Kasumi-1 (cell line): ENCODE results near the gene METTL22.

Source experiments
- DNase-seq, 2 experiments: peaks; one replicate each; lab custom pipeline; 2025; lab: John Stamatoyannopoulos, UW

Gene METTL22

DNA sequence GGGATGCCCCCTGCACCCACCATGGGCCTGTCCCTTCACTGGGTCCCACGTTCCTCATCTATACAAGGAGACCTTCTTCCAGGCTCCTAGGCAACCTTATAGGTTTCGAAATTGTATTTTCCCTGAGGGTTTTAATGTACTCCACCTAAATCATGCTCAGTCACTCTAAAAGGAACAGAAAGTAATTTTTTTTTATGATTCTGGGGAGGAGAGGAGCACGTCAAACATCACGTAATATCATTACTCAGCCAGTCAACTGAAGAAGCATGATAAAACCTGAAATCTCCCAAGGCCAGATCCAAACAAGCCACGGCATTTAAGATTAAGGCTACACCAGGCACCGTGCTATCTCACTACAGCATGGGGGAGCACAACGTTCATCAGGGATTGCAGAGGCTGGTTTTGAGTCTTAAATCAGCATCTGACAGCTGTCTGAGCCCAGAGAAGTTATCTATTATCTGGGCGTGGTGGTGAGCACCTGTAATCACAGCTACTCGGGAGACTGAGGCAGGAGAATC is 27.3 kb upstream of the METTL22 start:
- DNase-seq, result no peak

DNA sequence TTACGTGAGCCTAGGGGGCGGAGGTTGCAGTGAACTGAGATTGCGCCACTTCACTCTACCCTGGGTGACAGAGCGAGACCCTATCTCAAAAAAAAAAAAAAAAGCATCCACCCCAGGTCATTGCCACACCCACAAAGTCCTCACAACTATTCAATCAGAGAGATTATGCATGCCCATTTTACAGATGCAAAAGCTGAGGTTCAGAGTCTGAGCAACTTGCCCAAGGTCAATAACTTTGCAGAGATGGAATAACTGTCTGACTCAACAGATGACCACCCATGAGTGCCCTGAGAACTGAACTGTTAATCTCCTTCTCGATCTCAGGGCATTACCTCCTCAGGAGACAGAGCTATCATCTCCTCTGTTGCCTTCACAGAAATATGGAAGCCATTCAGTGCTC is 25.7 kb upstream of the METTL22 start:
- no peak for DNase-seq

DNA sequence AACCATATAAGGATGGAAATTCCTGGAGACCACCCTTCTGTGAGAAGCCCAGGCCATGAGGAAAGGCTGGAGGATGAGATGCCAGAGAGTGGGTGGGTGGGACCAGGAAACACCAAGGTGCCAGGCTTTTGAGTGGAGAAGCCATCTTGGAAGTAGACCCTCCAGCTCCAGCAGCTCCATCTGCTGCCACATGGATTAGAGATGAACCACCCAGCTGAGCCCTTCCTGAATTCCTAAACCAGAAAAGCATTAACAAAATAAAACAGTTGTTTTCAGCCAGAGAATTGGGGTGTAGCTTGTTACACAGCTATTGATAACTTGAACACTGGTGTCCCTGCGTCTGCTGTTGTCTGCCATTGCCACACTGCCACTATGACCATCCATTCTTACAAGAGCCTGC is 24.9 kb upstream of the METTL22 start:
- no peak for DNase-seq

DNA sequence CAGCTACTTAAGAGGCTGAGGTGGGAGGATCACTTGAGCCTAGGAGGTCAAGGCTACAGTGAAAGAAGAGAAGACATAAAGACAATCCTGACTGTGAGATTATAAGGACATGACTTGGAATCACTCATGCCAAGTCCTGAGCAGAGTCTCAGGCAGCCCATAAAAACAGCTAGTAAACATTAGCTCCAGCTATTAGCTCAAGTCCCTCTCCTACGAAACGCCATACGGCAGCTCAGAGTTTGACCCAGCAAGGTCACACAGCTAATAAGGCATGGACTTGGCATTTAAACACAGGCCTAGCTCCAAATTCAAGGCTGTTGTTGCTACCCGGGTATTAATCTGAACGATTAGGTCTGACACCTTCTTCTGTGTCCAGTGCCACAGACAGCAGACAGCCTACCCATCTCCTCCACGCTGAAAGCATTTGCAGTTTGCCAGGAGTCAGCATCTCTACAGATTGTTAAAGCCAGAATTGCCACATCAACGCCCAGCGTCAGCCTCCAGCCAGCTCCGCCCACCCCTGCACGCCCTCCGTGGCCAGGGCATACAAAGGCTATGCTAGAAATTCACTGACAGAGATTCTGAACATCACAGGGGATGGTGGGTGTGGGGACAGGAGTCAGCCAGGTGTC is 21.2 kb upstream of the METTL22 start:
- DNase-seq, result no peak

DNA sequence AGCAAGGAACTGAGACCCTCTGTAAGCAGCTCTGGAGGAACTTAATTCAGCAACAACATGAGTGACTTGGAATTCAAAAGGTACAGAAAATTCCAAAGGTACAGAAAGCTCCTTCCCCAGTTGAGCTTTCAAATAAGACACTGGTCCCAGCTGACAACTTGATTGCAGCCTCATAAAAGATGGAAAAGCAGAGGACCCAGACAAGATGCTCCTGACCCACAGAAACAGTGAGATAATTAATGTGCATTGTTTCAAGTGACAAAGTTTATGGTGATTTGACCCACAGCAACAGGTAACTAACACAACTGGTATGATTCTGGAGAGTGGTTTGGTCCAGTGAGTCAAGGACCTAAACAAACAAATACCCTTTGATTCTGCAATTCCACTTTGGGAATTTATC is 15.9 kb upstream of the METTL22 start:
- no peak for DNase-seq

DNA sequence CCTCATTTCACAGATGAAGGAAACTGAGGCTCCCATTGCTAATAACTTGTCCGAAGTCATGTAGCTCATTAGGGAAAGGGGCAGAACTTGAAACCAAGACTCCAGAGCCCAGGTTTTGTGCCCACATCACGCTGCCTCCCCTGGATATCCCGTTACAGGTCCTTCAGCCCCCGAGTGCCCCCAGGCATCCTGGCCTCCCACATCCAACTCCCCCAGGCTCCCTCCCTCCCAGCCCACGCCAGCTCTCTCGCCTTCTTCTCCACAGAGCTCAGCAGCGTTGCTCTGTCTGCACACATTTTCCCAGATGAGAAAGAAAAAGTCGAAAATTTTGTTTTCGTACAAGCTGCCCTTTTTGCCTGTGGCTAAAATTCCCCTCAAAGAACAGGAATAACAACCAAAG is 14.3 kb upstream of the METTL22 start:
- DNase-seq, result no peak

DNA sequence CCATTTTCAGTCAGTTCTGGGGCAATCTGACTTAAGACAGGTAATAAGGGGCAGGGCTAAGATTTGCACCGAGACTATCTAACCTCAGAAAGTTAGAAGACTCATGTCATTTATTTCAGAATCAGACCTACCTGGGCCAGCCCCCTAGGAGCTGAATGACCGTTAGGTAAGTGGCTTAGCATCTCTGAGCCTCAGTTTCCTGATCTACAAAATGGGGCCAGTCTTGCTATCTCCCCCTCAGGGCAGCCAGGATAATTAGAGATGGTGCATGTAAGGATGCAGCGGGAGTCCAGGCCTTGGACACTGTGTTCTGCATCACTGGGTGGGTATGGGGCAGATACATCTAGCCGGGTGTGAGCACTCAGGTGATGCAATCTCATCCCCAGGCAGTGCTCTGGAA is 10.4 kb upstream of the METTL22 start:
- DNase-seq, result no peak

DNA sequence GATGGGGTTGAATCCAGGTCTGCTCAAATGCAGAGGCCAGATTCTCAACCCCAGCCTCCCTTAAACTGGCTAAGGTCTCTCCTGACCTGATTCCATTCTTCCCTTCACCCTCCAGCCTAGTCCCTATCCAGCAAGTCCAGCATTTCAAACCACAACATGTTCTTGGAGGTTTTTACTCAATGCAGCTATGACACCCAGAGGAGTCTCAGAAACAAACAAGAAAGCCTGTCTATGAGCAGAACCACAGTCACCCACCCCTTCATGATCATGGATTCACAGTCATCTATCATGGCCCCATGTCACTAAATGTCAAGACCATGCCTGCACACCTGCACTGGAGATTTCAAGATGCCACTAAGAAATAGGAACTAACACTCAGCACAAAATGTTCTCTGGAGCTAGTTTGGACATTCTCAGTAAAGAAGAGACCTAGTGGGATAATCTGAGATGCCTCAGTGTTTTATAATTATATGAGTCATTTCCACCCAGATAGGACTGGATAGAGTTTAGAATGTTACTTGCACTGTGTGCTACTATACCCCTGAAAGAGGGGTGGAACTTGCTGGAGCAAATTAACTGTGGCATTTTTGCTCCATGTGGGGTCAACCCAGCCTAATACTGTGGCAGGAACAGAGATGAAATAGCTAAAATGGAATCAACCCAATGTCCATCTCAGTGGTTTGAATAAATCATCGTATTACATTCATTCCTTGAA is 9.5 kb upstream of the METTL22 start:
- no peak for DNase-seq

DNA sequence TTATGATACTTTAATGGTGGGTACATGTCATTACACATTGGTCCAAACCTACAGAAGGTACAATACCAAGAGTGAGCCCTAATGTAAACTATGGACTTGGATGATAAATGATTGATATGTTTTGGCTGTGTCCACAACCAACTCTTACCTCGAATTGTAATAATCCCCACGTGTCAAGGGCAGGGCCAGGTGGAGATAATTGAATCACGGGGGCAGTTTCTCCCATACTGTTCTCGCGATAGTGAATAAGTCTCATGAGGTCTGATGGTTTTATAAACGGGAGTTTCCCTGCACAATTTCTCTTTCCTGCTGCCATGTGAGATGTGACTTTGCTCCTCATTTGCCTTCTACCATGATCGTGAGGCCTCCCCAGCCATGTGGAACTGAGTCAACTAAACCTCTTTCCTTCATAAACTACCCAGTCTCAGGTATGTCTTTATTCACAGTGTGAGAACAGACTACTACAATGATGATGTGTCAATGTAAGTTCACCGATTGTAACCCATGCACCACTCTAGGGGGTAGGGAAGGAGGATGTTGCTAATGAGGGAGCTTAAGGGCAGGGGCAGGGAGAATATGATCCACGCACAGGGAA is 7.0 kb upstream of the METTL22 start:
- no peak for DNase-seq

DNA sequence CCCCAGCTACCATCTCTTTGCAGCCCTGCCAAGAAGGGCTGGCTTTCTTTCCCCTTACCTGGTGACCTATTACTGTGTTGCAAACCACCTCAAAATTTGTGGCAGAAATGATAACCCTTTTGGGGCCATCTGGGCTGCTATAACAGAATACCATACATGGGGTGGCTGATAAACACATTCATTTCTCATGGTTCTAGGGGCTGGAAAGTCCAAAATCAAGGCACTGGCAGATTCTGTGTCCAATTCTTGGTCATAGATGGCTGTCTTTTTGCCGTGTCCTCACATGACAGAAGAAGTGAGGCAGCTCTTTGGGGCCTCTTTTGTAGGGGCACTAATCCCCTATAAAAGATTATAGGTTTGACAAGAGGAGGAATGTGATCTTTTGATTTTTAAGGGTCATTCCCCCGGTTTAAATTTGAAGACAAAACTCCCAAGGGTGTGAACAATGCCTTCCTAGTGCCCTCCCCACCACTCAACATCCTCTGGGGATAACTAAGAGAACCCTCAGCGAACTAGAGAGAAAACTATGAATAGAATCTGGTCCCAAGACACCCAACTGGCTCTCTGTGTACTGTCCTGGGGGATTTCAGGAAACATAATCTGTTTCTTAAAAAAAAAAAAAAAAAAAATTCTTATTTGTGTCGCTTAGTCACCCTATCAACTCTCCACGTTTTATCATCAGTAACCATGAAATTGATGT is 1.7 kb upstream of the METTL22 start:
- DNase-seq, result no peak

DNA sequence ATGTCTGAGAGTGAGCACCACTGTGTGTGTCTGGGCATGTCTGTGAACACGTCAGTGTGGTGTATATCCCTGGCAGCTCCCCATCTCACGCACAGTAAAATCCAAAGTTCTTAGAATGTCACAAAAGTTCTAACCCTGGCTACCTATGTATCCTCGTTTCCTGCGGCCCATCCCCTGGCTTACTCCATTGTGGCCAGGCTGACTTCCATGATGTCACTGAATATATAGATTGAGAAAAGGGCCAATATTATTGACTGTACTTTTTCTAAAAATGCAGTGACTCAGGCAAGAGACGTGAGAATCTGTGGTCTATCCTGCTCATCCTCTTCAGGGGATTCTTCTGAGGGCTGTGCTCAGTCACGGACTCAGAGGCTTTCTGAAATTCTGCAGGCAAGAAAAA is 963 bp upstream of the METTL22 start:
- DNase-seq, result no peak

DNA sequence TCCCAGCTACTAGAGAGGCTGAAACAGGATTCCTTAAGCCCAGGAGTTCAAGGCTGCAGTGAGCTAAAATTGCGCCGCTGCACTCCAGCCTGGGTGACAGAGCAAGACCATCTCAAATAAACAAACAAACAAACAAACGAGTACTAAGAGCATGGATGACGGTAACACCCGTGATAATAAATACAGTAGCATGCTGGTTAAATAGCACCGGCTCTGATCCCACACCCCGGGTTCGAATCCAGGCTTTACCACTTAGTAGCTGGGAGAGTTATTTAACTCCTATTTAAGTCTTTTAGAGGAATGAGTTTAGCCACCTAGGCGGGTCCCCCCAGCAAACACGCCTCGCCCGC is 301 bp upstream of the METTL22 start:
- peak in 1 of 2 experiments; percentile 8 for DNase-seq

DNA sequence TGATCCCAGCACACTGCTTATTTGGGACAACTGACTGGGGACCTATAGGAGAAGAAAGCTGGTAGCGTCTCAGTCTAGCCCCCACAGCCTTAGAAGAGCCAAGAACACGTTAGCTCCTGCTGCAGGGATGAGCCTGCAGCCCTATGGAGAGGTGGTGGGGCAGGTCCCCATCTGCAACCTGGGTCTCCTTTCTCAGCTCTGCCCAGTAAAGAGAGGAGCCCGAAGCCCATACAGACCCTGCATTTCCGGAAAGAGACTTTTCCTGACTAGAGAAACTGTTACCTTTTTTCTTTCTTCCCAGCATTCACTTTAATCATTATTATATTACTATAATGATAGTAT is 788 bp downstream of the METTL22 start:
- no peak for DNase-seq

DNA sequence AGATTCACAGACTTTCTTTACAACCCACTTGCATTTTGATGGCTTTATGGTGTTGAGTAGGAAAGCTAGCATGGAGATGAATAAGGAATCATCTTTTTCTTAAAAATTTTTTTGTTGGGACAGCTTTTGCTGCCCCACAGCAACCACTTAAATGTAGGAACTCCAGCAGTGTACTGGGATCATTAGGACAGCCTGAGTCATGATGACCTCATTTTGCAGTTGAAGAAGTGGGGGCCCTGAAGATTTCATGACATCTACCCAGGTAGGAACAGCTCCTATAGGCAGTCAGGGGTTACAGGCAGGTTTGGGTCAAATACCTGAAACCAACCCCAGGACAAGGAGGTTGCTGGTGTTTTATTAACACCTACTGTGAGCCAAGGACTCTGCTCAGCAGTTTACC is 2.1 kb downstream of the METTL22 start:
- DNase-seq, result no peak

DNA sequence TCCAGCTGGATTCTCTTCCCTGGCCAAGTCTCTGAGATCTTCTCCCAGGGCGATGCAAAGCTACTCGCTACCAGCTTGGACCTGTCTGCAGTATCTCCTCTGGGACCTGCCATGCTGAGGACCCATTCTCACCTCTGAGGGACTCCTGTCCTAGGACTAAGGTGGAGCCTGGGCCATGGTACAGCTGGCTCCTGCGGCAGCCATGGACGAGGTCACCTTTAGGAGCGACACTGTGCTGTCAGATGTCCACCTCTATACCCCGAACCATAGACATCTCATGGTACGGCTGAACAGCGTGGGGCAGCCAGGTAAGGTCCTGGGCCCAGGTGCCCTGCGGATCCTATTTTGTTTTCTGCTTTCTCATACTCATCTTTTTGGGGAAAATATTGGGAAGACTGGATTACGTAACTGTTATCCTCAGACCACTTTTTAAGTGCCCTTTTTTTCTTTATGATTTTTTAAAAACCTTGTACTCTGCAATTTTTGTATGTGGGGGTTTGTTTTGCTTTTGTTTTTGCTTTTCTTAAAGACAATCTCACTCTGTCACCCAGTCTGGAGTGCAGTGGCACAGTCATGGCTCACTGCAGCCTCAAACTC is 4.1 kb downstream of the METTL22 start:
- no peak for DNase-seq

DNA sequence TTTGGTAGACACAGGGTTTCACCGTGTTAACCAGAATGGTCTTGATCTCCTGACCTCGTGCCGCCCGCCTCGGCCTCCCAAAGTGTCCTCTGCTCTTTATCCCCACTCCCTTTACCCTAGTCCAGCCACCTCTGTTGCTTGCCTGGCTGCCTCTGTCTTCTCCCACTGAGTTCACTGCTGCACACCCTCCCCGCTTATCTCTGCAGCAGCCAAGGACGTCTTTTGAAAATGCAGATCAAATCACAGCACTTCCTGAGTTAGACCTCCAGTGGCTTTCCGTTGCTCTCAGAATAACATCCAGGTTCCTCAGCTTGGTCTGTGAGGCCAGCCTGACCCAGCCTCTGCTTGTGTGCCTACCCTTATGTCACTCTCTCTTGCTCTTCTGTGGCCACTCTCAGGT is 5.4 kb downstream of the METTL22 start:
- no peak for DNase-seq

DNA sequence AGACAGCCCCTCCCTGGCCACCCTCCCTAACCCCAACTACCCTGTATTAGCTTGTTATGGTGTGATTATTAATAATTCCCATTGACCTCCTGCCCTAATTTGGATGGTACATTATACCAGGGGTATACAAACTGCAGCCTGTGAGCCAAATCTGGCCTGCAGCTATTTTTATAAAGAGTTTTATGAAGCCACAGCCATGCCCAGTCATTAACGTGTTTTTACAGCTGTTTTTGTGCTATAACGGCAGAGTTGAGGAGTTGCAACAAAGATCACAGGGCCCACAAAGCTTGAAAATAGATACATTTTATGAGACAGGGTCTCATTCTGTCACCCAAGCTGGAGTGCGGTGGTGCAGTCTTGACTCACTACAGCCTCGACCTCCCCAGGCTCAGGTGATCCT is 6.0 kb downstream of the METTL22 start:
- no peak for DNase-seq

DNA sequence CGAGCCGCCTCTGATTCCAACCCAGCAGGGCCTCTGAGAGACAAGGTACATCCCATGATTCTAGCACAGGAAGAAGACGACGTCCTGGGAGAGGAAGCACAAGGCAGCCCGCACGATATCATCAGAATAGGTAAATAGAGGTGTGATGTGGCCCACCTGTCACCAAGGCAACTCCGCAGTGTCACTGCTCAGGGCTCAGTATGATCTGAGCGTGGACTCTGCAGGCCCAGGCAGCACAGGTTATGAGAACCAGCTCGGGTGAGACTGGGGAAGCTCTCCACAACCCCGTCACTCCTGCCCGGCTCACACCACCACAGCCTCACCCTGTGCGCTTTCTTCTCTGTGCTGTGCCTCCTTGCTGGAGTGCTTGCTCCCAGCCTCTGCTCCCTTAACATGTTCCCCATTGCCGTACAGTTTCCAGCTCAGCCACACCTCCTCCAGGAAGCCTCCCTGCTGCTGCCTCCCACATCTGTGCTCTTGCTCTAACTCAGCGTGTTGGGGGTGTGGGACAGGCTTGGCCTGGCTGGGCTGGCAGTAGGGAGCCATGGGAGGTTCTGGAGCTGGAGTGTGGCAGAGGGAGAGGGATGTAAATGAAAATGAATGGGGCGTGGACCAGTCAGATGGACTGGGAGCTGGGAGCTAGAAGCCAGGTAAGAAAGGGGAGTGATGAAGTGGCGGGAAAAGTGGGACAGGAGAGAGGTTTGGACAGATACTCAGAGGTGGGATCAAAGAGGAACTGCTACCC is 7.7 kb downstream of the METTL22 start:
- DNase-seq, result no peak

DNA sequence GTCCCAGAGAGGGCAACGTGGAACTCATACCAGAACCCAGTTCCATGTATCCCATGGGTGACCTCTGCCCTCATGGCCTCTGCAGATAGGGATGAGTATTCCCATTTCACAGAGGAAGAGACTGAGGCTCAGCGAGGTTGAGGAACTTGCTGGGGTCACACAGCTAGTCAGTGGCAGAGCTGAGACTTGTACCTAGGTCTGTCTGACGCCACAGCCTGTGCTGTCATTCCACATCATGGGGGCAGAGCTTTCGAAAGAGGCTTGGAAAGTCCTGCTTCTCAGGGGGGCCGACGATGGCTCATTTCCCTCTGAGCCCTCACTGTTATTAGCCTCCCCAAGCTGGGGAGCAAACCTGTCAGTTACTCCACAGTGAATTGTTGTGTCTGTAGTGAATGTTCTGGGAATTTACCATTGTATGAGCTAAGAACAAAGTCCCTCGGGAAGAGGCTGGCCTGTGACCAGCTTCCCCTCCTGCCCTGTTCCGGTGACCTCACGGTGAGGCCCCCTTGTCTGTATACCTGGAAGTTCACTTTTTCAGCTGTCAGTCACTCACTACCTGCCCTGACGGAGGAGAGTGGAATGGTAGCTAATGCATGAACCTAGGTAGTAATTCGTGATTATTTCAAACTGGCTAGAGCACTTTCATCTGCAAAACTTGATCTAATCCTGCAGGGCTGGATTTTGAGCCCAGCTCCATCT is 8.9 kb downstream of the METTL22 start:
- no peak for DNase-seq

DNA sequence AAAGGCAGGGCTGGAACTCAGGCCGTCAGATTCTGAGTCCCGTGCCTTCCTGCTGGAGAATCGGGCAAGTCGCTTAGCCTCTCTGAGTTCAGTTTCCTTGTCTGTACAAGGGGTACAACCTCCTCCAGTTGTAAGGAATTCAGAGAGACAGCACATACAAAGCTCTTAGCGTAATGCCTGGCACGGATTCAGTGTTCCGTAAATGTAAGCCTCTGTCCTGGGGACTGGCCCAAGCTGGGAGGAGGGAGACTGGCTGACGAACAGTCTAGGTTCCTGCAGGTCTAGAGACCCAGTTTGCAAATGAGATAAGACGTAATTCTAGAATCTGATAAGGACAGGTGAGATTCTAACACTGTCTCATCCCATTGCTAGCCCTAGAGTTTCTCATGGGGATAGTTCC is 9.9 kb downstream of the METTL22 start:
- no peak for DNase-seq

DNA sequence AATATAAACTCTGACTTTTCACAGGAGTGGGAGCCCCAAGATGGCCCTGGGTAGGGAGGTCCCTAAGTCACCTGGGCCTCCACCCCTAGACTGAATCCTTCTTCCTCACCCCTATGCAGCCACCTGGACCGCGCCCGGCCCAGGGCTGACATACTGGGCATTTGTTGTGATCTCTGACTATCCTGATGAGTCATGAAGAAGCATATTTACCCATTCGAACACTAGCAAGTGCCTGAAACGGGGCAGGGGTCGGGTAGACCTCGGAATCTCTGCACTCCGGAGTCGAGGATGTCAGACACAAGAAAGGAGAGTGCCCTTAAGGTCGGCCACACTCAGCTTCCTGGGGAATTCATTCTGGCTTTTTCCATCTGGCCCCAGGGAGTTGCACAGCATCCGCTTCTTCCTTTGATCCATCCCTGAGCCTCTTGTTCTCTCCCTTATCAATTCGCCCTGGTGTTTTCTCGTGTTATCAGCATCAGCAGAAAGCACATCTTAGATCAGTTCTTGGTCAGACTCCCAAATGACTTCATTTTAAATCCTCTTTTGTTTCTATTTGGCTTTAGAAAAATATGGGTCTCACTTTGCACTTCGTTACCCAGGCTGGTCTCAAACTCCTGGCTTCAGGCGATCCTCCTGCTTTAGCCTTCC is 10.4 kb downstream of the METTL22 start:
- no peak for DNase-seq
